NT2/D1 (cell line): ENCODE results near the gene ZNF688.
A peak's percentile ranks its signal among the peaks of the same experiment; 100 is the strongest.

Experiments used
- DNase-seq: peaks from one replicate; pipeline ENCODE4 v3.0.0-alpha.2; 2011; ENCODE audit warnings: low read depth, low spot score
- H3K27me3 ChIP-seq: 2 replicates; pipeline ENCODE4 v1.6.0; 2011; ENCODE audit warnings: mild to moderate bottlenecking; ENCODE audit not compliant: insufficient read length, insufficient read depth
- H3K36me3 ChIP-seq: 2 replicates; pipeline ENCODE4 v1.6.1; 2011; ENCODE audit warnings: mild to moderate bottlenecking, low read length, mixed read lengths; ENCODE audit not compliant: insufficient read depth, insufficient read length
- H3K4me1 ChIP-seq: 2 replicates; pipeline ENCODE4 v1.5.1; 2011; ENCODE audit not compliant: insufficient read depth, insufficient read length
- H3K4me3 ChIP-seq: 2 replicates; pipeline ENCODE4 v1.5.1; 2011; ENCODE audit warnings: low read depth; ENCODE audit not compliant: insufficient read length
- H3K9ac ChIP-seq: 2 replicates; pipeline ENCODE4 v1.6.0; 2011; ENCODE audit warnings: low read depth; ENCODE audit not compliant: insufficient read length
- H3K9me3 ChIP-seq: 2 replicates; pipeline ENCODE4 v1.5.1; 2011; ENCODE audit warnings: mild to moderate bottlenecking, low read length; ENCODE audit not compliant: insufficient read depth
- SUZ12 ChIP-seq: IDR thresholded peaks from 2 replicates; pipeline ENCODE4 v1.6.1; 2011; ENCODE audit not compliant: insufficient read length, insufficient read depth; ENCODE audit errors: extremely low read depth
- YY1 ChIP-seq: IDR thresholded peaks from 2 replicates; pipeline ENCODE4 v1.6.1; 2011; ENCODE audit not compliant: insufficient read length, insufficient read depth
- ZNF274 ChIP-seq: IDR thresholded peaks from 2 replicates; pipeline ENCODE4 v1.6.1; 2011; ENCODE audit warnings: mild to moderate bottlenecking, low read depth, low read length

ZNF688 gene

GRCh38 chr16:30559690-30560089 is 11.8 kb downstream of the ZNF688 start:
- Histone ChIP-seq H3K9me3 (no peaks in the 10 kb centered on the region), H3K36me3 (peaks cover 19% of the 10 kb centered on the region), H3K4me3 (no peak overlapping the region), H3K9ac (no peak overlapping the region), H3K4me1 (peaks cover 9% of the 10 kb centered on the region), H3K27me3 (no peaks in the 10 kb centered on the region)
- DNase-seq = no peak
- TF ChIP-seq ZNF274 = no peak
- no peak for TF ChIP-seq YY1
- no peak for TF ChIP-seq SUZ12

- H3K4me1 ChIP-seq = peaks cover 9% of the 10 kb centered on the region
- no peak overlapping the region for H3K4me3 ChIP-seq
- no peak for TF ChIP-seq YY1
- TF ChIP-seq SUZ12 = no peak
- TF ChIP-seq ZNF274 = no peak
- H3K9me3 ChIP-seq = no peaks in the 10 kb centered on the region
- peak overlapping the region; percentile 58 for H3K9ac ChIP-seq
- H3K36me3 ChIP-seq = peaks cover 27% of the 10 kb centered on the region
- no peaks in the 10 kb centered on the region for H3K27me3 ChIP-seq
- DNase-seq = no peak
These were observed 12.6 kb downstream of the ZNF688 start for GRCh38 chr16:30558789-30559377.

- Histone ChIP-seq H3K4me1 (peaks cover 13% of the 10 kb centered on the region), H3K27me3 (no peaks in the 10 kb centered on the region), H3K9ac (peak within 1 kb of the TSS; percentile 94), H3K4me3 (peak within 1 kb of the TSS; percentile 89), H3K9me3 (no peaks in the 10 kb centered on the region), H3K36me3 (peaks cover 34% of the 10 kb centered on the region)
- TF ChIP-seq YY1 (peak; percentile 96), ZNF274 (no peak)
- peak; percentile 95 for DNase-seq
These were observed 13.3 kb downstream of the ZNF688 start, which contains the start of gene ZNF764 for GRCh38 chr16:30557957-30558788. ZNF764 (minus strand) TSS chr16:30558374; CDS start chr16:30558182, 192 bp downstream.

GRCh38 chr16:30557707-30557956 is 13.9 kb downstream of the ZNF688 start:
- peaks cover 18% of the 10 kb centered on the region for H3K4me1 ChIP-seq
- no peaks in the 10 kb centered on the region for H3K9me3 ChIP-seq
- H3K4me3 ChIP-seq = peak overlapping the region; percentile 89
- peak overlapping the region; percentile 94 for H3K9ac ChIP-seq
- no peak for TF ChIP-seq SUZ12
- no peak for TF ChIP-seq YY1
- no peak for TF ChIP-seq ZNF274
- peaks cover 39% of the 10 kb centered on the region for H3K36me3 ChIP-seq
- DNase-seq = no peak
- H3K27me3 ChIP-seq = no peaks in the 10 kb centered on the region

- H3K9me3 ChIP-seq = no peaks in the 10 kb centered on the region
These were observed 15.4 kb downstream of the ZNF688 start for GRCh38 chr16:30556125-30556473.

GRCh38 chr16:30555315-30556124 is 16.0 kb downstream of the ZNF688 start:
- H3K4me1 ChIP-seq = peaks cover 19% of the 10 kb centered on the region
- H3K27me3 ChIP-seq = no peaks in the 10 kb centered on the region
- no peak for DNase-seq
- no peaks in the 10 kb centered on the region for H3K9me3 ChIP-seq
- TF ChIP-seq ZNF274 (no peak), YY1 (no peak), SUZ12 (no peak)
- H3K9ac ChIP-seq = peak overlapping the region; percentile 64
- no peak overlapping the region for H3K4me3 ChIP-seq
- H3K36me3 ChIP-seq = peaks cover 42% of the 10 kb centered on the region

More at GRCh38 chr16:30556125-30556473, 15.4 kb downstream of the ZNF688 start:
- Histone ChIP-seq H3K4me3 (no peak overlapping the region), H3K27me3 (no peaks in the 10 kb centered on the region), H3K9ac (peak overlapping the region; percentile 64), H3K36me3 (peaks cover 42% of the 10 kb centered on the region), H3K4me1 (peaks cover 19% of the 10 kb centered on the region)
- TF ChIP-seq ZNF274 (no peak), SUZ12 (no peak), YY1 (no peak)
- DNase-seq = no peak
